ENCODE data around the gene AGPAT3.

Gene AGPAT3

DNA sequence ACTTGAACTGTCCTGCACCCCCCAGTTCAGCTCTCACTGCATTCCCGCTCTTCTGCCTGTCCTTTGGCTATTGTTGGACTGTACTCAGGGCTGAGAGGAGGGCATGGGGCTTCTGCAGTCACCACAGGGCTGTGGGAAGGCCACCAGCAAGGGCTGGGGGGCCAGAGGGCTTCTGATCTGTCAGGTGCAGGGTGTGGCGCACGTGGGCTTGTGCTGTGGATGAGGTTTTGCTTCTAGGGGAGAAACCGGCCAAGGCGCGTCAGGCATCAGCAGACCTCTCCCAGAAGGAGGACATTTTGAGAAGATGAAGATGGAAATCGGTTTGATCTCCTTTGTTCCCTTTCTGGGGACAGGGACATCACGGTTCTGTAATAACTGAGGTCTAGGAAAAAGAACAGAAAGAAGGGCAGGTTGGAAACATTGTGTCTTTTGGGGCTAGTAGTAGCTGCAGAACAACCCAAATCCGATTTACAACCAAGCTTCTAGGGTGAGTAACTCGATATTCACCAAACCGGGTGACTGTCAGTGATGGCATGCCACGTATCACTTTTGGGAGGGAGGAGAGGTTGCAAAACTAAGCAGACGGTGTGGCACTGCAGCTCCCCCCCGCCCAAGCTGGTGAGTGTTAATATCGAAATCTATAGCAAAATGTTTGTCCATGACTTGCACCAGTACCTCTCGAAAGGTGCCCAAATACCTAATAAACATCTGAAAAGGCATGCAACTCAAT is 40.9 kb downstream of the AGPAT3 start:
- in situ Hi-C loops (cut with MboI; ENCODE audit: low sequenced_read_pairs) = no loop called here

DNA sequence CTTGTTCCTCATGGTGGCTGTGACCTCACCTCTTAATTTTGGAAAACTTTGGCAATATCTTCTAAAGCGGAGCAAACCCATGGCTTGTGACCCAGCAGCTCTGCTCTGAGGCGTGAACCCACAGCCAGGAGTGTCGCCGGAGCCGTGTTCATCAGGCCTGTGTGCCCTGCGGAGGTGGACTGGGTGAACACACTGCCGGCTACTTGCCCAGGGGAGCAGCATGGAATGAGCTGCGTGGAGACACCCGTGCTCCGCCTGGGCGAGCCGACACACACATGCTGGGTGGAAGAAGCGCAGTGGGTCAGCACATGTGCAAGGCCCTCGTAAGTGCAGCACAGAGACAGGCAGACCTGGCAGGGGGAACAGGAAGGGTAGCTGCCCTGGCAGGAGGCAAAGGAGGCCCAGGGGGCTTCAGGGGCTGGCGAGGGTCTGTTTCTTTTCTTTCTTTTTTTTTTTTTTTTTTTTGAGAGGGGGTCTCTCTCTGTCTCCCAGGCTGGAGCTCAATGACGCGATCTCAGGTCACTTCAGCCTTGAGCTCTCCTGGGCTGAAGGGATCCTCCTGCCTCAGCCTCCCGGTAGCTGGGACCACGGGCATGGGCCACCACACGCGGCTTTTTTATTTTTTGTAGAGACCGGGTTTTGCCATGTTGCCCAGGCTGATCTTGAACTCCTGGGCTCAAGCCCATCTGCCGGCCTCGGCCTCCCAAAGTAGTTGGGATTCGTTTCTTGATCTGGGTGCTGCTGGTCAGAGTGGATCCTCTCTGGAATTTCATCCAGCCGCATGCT is 41.8 kb downstream of the AGPAT3 start:
- in situ Hi-C loops (cut with MboI; ENCODE audit: low sequenced_read_pairs) = no loop called here

DNA sequence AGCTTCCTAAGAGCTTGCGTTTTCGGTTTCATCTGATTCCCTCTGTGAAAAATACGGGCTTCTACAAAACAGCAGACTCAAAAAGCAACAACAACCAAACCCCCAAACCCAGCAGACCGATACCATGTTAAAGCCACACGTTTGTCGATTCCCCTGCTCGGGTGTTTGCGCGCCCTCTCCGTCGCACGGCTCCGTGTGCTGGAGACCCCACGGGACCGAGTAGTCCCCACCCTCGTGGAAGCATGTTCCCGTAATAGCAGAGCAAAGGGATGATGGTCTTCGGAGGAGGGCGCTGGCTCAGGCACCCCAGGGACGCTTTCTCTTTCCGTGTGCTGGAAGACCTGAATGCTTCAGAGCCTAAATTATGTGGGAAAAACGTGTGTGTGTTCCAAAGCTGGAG is 42.7 kb downstream of the AGPAT3 start:
- in situ Hi-C loops (cut with MboI; ENCODE audit: low sequenced_read_pairs) = no loop called here

DNA sequence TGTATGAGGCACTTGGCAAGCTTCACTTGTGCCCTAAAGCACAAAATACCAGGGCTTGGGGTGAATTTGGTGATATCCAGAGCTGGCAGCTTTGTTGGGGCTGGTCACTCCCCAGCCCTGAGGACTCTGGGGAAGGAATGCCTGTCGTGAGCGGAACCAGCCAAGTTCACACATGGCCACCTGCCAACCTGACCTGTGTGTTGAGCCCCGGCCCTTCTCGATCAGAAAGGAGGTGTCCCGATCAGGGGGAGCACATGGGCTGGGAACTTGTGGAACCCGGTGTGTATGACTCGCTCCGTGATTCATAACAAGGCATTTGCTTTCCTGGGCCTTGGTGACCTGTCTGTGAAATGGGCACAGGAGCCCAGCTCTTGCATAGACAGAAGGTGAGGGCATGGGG is 43.1 kb downstream of the AGPAT3 start:
- in situ Hi-C loops (cut with MboI; ENCODE audit: low sequenced_read_pairs) = no loop called here

DNA sequence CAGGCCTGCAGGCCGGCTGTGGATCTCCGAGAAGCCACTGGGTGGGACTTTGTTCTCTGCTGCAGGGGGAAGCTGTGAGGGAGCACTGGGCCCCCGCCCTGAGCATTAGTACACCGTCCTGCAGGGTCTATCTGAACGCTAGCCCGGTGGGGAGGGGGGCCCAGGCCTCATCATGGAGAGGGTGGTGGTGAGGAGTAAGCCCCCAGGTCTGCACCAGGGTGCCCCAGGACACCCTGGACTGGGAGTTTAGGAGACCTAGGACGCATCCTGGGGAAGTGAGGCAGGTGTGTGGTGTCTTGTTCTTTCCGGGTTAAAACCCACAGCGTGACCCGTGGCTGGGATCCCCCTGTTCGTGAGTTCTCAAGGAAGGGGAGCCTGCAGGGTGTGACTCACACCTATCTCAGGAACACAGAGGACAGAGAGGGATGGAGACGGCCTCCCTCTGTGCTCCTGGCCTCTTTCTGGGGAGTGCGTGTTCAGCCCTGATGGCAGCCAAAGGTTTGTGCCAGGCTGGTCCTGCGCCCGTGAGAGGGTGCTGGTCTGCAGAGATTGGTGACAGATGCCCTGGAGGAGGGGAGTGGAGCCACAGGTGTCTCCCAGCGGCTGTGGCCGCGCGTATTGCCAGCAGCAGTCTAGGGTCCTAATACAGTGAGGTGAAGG is 44.8 kb downstream of the AGPAT3 start:
- in situ Hi-C loops (cut with MboI; ENCODE audit: low sequenced_read_pairs) = no loop called here

DNA sequence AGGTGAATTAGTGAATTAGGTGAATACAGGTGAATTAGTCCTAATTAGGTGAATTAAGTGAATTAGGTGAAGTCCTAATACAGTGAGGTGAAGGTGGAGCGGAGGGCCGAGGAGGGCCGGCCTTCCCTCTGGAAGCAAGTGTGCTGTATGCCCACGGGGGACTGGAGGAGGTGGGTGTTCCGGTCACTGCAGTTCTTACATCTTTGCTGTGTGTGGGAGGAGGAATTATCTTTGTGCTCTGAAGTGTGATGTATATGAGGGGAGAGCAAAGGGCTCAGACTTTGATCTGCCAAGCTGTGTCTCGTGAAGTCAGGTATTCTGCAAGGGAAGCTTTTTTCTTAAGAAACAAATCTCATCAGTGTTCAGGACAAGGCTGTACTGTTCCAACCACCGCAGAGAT is 45.4 kb downstream of the AGPAT3 start:
- in situ Hi-C loops (cut with MboI; ENCODE audit: low sequenced_read_pairs) = no loop called here

DNA sequence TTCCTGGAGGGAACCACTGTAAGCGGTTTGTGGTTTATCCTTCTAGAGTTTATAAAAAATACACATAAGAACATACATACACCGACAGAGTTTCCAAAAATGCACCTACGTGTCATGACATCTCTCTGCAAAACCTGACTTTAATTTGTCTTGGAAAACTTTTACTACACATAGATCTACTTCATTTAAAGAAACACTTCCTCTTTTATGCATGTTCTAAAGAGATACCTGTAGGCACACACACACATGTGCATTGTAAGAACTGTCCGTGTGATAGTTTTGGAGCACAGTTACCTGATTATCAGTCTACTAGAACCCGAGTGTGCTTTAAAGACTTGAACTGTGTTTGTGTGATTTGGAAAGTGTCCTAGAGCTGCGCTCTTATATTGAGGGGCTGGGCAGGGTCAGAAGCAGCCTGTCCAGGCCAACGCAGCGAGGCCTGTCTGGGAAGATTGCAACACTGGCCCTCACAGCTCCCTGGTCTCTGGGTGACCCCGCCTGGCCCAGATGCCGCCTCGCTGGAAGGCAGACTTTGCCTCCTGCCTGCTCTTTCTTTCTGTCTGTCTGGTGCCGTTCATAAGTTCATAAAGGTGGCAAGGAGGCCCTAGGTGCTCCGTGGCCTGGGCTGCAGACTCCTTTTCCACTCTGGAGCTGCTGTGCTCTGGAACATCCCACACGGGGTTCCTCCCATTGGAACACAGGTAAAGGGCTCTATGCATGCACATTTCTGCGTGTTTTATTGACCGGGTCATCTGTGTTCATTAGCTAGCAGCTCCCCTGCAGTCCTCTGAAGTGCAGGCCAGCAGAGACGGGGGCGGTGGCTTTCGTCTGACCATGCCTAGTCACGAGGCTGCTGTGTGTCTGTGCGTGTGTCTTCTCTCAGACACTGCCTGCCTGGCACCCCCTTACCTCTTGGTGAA is 46.3 kb downstream of the AGPAT3 start:
- in situ Hi-C loops (cut with MboI; ENCODE audit: low sequenced_read_pairs) = no loop called here

DNA sequence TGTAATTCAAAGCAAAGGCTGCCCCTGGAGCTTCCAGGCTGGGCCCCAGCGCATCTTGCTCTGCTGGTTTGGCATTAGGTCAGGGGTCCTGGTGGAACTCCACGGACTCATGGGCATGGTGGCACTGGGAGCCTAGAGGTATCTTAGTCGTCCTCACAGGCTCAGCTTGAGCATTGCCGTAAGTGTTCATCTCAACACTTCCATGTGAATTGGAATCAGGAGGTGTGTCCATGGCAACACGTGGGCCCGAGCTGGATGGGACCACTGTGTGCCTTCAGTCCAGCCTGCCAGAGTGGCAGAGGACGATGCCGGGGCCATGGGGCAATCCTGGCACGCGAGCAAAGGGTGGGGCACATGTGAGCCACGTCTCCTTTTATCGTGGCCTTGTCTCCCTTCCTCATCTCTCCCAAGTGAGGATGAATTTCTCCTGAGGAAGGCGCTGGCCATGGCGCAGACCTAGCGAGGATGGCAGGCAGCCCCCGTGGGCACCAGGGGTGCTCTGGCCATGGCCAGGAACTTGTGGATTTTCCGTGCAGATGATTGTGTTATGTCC is 47.0 kb downstream of the AGPAT3 start:
- in situ Hi-C loops (cut with MboI; ENCODE audit: low sequenced_read_pairs) = no loop called here

DNA sequence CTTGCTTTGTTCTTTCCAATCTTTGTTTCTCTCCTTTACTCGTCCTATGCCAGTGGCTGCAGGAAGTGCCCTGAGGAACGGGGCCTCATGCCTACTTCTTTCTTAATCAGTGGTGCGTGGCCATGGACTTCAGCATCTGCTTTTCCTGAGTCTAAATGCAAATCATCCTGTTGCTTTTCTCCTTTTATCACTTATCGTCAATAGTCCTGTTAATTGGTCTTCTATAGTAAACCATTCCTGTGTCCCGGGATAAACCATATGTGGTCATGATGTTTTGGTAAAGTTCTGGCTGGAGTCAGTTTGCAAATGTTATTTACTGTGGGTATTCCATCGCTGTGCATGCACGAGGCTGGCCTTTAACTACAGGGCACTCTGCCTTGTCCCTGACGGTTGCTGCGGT is 47.5 kb downstream of the AGPAT3 start:
- in situ Hi-C loops (cut with MboI; ENCODE audit: low sequenced_read_pairs) = no loop called here

DNA sequence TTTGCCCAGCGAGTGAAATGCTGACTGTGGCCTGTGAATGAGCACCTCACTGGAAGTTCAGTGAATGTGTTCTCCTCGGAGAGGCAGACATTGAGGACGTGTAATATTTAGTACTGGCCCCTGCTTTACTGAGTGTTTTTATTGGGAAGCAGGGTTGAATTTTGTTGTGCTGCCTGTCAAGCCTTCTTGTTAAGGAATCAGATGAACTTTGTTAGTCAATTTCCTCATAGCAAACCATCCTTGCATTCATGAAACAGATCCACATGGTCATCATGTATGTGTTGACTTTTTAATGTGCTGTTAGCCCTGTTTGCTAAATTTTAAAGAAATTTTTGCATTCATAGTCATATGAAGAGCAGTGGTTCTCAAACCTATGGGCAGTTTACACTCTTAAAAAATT is 47.9 kb downstream of the AGPAT3 start:
- in situ Hi-C loops (cut with MboI; ENCODE audit: low sequenced_read_pairs) = no loop called here

DNA sequence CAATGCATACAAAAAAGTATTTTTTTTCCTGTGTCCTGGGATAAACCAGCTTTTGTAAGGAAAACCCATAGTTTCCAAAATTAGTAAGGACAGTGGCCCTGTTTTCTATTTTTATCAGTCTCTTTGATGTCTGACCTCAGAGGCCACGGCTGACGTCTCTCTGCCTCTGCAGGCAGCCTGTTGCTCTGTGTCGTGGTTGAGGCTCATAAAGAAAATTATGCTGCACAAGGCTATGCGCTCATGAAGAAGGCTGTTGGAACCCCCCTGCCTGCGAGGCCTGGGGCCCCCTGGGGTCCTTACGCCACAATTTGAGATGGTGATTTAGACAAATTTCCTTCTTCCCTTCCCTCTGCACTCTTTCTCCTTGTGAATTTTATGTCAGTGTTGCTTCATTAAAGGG is 48.9 kb downstream of the AGPAT3 start:
- in situ Hi-C loops (cut with MboI; ENCODE audit: low sequenced_read_pairs) = no loop called here

DNA sequence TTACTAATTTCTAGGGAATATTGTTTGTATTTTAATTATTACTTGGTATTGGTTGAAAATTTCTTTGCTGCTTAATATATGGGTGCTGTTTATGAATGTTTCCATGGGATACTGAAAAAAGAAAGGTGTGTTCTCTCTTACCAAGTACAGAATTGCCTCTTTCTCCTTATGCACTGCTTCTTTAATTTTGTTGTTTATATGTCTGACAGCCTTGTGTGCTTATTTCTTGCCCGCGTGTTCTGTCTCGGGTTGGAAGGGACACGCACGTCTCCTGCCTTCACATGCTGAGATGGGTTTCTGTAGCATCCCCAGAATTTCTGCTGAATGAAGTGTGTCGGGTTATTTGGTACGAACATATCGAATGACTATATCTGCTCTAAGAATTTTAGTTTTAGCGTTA is 51.1 kb downstream of the AGPAT3 start:
- in situ Hi-C loops (cut with MboI; ENCODE audit: low sequenced_read_pairs) = no loop called here

DNA sequence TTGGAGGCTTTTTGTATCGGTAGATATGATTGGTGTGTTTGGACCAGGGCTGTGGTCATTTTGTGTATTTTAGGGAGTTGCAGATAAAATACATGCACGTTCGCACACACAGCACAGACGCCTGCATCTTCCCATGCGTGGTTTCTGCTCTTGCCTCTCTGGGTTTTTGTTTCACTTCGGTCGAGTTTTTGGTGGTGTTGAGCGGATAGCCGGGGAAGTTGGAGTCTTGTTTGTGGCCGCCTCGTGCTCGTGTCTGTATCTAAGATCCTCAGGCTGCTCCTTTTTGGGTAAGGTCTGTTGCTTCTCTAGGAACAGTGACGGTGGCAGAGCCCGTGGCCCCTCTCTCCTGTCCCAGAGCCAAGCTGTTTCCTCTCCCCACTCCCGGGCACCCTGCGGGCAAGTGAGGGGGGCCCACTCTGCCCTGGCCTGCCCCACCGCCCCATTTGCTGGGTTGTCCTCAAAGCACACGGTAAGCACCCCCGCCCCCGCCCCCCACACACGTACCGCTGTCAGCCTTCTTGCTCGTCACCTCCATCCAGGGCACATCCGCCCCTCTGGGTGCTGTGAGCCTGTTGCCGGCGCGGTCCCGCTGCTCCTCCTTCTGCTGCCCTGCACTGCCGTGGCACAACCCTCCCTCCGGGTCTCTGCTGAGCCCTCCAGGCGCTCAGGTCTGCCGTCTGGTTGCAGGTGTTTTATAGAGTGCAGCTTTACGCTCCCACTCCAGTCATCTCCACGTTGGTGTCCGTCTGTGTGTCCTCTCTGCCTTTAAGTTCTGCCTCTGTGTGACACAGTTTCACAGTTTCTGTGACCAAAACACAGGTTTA is 51.9 kb downstream of the AGPAT3 start:
- in situ Hi-C loops (cut with MboI; ENCODE audit: low sequenced_read_pairs) = no loop called here

DNA sequence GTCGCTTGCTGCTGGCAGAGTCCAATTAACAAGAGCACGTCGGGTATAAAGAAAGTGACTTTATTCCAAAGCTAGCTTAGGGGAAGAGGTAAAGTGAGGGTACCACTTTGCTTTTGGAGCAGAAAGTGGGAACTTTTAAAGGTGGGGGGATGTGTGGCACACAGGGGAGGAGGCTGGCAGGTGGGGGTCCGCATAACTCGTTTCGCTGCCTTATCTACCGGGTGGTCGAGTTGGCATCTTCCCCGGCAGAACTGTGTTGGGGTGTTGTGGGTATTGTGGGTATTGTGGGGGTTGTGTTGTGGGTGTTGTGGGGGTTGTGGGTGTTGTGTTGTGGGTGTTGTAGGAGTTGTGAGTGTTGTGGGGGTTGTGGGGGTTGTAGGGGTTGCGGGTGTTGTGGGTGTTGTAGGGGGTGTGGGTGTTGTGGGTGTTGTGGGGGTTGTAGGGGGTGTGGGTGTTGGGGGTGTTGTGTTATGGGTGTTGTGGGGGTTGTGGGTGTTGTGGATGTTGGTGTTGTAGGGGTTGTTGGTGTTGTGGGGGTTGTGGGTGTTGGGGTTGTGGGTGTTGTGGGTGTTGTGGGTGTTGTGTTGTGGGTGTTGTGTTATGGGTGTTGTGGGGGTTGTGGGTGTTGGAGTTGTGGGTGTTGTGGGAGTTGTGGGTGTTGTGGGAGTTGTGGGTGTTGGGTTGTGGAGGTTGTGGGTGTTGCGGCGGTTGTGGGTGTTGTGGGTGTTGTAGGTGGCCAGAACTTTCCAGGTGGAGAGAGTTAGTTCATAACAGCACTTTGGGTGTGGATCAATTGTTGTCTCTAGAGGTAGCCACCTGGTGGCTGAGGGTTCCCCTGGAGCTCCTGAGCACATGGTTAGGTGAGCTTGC is 52.7 kb downstream of the AGPAT3 start:
- in situ Hi-C loops (cut with MboI; ENCODE audit: low sequenced_read_pairs) = no loop called here

DNA sequence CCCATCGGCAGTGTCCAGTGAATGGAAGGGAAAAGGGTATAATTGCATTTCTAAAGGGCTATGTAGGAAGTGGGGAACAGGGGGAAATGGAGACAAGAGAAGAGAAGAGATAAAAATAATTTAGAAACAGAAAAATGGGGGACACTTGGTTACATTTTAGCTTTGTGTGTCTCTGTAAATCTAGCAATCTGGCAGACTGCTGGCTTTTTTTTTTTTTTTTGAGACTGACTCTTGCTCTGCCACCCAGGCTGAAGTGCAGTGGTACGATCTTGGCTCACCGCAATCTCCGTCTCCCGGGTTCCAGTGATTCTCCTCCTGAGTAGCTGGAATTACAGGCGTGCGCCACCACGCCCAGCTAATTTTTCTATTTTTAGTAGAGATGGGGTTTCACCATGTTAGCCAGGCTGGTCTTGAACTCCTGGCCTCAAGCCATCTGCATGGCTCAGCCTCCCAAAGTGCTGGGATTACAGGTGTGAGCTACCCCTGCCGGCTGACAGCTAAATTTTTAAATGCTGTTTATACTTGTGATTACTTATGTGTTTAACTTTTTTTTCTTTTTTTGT is 53.4 kb downstream of the AGPAT3 start:
- in situ Hi-C loops (cut with MboI; ENCODE audit: low sequenced_read_pairs) = no loop called here

DNA sequence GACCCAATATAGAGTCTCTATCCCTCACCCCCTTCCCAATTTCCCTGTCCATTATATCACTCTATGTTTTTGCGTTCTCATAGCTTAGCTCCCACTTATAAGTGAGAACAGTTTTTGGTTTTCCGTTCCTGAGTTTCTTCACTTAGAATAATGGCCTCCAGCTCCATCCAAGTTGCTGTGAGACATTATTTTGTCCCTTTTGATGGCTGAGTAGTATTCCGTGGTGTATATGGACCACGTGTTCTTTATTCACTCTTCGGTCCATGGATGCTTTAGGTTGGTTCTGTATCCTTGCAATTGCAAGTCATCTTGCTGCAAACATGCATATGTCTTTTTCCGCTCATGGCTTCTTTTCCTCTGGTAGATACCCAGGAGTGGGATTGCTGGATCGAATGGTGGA is 54.3 kb downstream of the AGPAT3 start:
- in situ Hi-C loops (cut with MboI; ENCODE audit: low sequenced_read_pairs) = no loop called here

DNA sequence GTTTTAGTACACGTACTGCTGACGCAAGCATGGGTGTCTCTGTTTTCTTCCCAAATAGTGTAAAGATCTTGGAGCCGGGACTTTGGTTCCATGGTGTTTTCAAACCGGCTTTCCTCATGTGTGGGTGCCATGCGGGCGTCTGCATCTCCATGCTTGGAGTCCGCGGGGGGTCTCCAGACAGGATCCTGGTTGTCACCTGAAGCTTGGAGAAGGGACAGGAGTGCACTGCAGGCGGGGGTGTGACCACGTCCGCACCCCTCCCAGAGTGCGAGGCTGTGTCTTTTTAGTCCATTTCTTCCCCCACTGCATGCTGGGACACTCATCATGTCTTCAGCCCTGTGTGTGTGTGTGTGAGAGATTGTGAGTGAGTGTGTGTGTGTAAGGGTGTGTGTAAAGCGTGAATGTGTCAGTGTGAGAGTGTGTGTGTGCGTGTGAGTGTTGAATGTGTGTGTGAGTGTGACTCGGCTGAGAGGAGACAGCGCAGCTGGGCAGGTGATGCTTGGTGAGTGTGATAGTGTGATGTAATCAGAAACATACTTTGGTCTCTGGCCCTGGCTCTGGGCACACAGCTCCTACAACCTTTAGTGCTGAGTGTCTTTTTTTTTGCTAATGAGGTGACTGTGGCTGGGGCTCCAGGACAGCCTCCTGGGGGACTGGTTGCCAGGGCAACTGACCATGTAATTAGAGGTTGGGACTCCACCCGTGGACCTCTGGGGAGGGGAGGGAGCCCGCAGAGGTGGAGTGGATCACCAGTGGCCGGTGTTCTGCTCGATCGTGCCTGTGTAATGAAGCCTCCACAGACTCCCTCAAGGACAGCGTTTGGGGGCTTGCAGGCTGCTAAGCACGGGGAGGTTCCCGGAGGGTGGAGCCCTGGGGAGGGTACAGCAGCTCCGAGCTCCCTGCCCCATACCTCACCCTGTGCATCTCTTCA is 55.1 kb downstream of the AGPAT3 start:
- in situ Hi-C loops (cut with MboI; ENCODE audit: low sequenced_read_pairs) = no loop called here

Measured in hTERT RPE-1 (cell line).